DMS114 treated with DMSO at 0.1 percent for 48 hours (cell line): ENCODE results near the gene MAPKAP1.

Experiments used
- DNase-seq: peaks from one replicate; lab custom pipeline; 2025; ENCODE audit not compliant: unreplicated experiment; lab: John Stamatoyannopoulos, UW

MAPKAP1 gene

DNA sequence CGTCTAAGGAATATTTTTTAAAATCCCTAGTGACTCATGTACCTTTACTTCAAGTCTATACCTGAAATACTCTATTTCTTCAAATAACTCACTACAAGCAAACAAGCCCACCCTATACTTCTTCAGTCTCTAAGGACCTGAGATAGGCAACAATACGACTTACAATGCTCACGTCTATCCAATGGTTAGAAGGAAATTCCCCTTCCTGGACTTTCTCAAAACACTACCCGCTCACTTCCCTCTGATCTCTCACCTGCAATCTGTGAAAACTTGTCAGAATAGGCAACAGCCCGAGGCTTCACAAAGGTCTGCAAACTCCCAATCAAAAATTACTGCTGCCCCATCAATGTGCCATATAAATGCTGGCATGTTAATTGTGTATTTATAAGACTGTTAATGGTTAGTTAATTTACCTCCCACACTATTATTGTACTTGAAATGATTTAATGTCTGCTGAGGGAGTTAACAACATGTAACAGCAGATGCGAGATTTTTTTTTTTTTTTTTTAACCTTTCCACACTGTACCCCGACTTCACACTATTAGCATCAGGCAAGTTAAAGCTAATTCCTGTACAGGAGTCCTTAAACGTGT lies 27.3 kb downstream of the MAPKAP1 start:
- no peak for DNase-seq

DNA sequence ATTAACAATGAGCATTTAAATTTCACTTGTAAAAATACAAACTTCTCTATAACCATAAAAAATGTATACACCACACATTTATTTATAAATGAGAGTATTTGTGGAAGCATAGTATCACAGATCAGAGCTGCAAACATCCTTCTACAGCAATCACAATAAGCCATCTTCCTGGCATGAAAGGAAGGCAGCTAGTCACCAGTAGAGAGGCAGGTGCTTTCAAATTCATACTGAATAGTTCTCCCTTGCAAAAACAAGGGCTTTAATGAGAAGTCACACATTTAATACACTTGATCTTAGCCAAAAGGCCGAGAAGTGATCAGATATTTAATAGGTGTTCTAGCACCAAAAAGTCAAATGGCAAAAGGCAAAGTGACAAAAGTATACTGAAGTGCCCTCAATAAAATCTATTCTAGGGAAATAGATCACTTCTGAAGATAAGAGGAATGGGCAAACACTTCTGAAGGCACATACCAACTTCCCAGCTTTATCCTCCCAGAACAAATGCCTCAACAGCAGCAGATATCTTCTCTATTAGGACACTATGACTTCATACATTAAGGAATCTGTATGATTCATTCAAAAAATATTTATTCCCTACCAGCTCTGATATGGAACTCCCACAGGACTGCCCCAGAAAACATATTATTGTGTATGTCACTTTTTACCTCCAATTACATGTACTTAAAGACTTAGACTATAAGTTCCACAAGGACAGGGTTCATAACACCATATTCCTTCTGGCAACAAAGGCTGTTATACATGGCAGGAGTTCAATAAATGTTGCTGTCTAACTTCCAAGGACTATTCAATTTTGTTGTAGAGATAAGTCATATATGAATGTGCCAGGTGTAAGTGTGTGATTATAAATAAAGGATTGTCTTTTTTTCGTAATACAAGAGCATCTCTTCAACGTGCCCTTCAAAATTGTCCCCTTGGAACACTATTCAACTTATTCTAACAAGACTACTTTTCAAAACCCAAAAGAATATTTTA lies 31.7 kb downstream of the MAPKAP1 start:
- DNase-seq: no peak

DNA sequence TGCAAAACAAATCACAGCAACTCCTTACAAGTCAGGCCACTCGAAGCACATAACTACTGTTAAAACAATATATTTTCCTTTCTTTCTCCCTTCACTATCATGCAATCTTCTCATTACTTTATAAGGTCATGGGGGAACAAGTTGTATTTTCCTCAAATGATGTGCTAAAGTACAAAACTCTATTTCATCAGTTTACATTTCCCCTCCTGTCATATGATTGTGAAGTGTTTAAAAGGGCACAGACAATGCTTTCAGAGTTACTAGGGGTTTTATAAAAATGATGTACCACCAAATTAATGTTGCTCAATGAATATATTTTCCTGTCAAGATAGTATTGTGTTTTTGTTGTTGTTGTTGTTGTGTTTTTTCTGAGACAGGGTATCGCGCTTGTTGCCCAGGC lies 34.1 kb downstream of the MAPKAP1 start:
- DNase-seq: no peak

DNA sequence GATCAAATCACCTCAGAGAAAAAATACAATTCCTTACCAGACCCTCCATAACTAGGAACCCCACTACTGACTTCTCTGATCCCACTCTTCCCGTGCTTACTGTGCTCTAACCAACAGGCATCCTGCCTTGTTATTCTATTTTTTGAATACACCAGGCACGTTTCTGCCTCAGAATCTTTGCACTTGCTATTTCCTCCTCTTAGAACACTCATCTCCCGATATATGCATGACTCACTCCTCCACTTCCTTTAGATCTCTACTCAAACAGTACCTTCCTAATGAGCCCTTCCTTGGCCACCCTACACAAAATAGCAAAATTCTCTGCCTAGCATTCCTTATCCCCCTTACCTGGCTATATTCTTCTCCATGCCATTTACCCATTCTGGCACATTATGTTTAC lies 43.9 kb downstream of the MAPKAP1 start:
- no peak for DNase-seq

DNA sequence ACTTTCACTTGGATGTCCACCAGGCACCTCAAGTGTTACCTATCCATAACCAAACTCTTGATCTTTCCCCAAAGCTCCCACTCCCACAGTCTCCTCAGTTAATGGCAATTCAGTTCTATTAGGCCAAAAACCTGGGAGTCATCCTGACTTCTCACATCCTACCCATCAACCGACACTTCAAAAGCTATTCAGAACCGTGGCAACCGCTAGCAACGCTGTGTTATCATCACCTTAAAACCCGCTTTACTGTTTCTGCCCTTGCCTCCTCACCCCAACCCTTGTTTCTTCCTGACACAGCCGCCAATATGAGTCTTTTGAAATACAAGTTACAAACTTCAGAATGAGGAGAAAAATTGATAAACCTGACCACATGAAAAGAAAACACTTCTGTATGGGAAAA lies 46.5 kb downstream of the MAPKAP1 start:
- DNase-seq: no peak

DNA sequence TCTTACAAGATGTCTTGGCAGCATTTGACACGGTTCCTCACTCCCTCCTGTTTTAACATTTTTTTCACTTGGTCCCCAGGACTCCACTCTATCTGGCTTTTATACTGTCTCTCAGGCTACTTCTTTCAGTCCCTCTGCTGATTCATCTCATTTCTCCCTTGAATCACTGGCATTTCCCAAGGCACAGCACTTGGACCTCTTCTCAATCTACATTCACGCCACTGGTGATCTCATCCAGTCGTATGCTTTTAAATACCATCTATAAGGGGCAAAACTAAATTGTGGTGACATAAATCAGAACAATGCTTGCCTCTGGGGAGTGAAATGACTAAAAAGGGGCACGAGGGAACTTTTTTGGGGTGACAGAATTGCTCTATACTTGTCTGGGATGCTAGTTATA lies 47.1 kb downstream of the MAPKAP1 start:
- no peak for DNase-seq

DNA sequence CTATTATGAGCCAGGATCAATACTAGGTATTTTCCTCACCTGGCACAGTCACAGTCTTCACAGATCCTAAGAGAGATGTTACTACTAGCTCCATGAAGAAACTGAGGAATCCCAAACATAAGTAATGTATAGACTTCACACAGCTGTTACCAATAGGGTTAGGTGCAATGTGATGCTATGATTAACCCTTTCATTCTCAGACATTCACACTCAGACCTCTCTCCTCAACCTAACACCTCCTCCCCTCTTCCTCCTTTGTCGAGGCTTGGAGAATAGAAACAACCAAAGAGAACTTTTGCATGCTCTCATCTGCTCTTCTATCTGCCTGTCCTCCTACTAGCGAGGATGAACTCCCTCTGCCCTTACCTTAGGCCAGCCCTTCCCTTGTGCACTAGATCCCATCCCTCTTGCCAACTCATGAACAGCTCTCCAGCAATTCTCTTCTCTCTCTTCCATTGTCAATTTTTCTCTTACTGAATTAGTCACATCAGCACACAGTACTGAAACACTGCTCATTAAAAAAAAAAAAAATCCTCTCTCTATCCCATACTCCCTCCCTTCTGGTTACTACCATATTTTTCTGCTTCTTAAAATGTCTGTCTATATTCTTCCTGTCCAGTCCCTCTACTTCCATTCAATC lies 47.7 kb downstream of the MAPKAP1 start:
- DNase-seq: no peak

DNA sequence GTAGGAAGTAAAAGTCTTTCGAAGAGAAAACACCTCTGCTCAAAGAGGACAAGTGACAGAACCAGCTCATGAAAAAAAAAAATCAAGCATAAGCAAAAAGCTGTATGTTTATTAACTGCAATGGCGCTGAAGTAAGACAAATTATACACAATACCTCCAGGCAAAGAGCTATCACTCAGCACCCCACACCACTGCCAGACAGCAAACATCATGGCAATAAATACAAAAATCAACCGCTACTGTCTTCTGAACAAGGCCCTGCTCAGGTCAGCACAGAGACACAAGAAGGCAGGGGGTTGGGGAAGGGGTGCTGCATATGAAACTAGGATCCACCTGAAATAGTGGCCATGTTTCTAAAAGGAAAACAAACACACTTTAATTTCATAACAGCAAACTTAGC lies 50.4 kb downstream of the MAPKAP1 start:
- no peak for DNase-seq

DNA sequence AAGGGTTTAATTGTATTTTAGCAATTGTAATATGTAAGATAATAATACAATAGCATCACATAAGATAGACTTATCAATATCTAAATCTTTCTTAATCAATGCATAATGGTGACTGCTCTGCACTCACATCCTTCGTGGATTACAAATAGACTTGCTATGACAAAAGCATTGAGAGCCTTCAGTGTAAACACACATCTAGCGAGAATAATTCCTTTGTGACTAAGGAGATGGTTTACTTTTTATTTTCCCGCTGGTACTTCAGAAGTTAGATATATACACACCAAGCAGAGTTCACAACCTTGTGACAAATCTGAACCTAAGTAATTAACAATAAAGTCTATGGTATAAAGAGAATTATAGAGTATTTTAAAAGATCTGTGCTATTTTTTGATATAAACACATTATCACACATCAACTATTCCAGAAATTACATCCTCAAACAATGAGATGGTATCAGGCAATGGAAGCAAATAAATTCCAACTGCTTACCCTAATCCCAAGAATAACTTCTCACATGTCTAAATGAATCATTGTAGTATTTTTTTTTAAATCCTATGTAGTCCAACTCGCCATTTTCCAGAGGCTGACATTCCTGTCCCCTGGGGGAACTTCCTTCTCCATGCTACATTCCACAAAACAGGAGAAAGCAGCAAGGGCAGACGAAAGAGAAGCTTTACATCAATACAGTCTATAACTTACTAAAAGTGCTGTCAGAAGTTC lies 51.2 kb downstream of the MAPKAP1 start:
- no peak for DNase-seq

DNA sequence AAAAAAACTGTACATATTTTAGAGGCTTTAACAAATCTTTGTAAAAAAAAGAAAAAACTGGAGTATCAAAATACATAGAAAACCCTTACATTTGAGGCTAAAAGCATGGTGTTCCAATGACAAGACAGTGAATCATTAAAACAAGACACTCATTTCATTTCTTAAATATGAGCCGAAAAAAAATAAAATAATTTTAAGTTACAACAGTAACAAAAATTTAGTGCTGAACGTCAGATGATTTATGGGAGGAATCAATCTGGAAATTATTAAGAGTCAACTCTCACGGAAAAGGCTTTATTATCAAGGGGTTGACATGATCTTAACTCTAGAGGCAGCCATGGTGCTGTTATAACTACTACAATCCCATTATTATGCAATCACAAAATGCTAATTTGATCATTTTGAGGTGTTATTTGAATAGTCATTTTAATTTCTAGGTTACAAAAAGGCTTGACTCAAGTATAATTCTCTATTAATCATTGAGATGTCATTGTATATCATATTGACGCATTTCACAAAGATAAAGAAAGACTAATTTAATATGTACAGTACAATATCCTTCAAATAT lies 51.9 kb downstream of the MAPKAP1 start:
- no peak for DNase-seq

DNA sequence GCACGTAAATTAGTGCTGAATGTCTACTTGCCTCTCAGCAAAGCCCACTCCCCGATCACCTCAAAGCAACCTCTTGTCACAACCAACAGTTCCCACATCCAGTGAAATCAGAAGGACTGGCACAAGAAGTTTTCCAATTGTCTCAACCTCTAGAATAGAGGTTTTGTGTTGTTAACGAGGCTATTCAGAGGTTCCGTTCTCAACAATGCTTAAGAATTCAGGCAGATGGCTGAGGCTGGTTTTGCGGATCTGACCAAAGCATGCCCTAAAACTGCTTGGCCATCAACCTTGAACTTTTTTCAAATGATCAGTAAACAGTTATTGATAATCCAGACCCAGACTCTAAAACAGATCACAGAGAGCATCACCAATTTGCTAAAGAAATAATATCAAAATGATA lies 52.9 kb downstream of the MAPKAP1 start:
- no peak for DNase-seq

DNA sequence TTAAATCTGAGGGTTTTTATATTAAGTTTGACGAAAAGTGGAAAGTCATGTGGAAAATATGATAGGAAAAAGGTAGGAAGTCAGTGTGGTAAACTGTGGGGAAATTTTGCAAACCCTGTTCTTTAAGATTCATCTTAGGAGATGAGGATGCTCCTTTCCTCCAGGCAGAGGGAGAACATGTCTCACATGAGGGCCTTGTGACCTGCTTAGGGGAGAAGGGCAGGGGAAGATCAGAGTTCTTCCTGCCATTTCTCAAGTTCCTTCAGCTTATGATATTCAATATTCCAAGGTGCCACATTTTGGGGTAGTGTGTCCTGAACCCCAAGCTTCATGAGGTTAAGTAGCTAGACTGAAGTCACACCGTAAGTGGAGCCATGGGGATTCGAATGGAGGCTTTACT lies 53.7 kb downstream of the MAPKAP1 start:
- no peak for DNase-seq

DNA sequence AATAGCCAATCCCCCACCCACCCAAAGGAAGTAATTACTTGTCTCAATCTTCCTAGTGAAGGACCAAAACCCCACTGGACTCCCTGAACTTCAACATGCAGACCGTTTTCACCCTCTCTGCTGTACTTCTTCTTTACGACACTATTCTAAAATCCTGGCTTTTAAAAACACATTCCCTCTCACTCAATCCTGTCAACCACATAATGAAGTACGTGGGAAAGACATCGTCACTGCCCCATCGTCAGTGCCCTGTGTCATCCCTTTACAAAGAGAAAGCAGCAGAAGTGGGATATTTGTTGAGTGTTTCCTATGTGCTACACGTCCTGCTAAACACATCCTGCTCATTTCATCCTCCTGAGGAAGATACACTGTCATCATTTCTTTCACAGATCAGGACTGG lies 54.2 kb downstream of the MAPKAP1 start:
- DNase-seq: no peak

DNA sequence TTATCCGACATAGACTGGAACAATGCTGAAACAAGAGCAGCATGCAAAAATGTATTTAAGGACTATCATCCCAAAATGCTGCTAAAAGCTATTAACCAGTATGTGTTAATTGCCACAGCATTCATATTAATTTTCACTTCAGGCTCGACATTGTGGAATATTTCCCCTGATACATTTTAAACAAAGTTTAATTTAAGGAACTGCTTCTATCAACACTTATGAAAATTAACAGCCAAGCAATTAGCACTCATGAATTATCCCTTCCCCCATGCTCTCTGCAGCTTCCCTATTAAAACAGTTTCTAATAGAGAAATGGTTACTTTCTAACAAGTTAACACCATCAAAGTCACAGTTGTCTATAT lies 54.8 kb downstream of the MAPKAP1 start:
- no peak for DNase-seq

DNA sequence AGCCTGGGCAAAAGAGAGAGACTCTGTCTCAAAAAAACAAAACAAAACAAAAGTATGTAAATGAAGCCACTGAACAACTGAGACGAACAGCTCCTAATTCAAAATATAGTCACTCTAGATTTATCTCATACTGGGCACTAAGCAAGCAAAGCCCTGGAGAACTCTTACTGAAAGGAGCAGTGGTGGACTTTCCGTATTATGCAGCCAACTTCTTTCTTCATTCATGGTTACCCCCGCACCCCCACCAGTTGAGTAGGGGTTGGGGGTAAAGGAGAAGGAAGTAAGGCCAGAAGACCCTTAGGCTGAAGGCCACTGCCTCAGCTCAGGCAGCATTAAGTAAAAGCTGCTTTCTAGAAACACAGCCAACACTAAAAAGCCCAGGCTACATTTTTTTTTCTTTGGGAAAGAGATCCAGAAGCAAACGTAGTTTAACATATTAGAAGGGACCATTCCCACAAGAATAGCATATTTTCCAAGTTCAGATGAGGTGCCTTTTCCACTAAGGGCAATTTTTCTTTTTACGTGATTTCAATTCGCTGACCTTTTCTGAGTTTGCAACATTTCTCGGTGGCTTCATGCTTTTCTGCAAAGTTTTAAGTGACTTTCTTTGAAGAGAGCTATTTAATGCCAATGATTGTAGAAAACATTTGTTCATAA lies 55.3 kb downstream of the MAPKAP1 start:
- DNase-seq: no peak

DNA sequence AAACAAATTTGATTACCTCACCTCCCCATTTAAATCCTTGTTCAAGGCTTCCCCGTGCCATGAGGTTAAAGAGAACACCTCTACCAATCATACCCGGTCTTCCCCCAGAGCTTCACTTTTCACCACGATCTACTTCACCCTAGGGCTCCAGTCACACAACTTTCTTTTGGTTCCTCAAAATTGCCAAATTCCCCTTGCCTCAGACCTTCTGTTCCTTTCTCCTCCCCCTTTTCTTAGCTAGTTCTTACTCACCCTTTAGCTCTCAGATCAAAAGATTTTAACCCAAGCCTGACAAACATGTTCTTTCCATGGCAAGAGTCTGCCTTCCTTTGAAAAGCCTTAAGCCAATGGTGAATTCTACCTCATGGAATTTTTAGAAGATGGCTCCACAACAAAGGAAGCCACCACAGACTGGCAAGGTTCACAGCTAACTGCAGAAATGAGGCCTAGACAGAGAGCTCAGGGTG lies 56.7 kb downstream of the MAPKAP1 start:
- DNase-seq: no peak

DNA sequence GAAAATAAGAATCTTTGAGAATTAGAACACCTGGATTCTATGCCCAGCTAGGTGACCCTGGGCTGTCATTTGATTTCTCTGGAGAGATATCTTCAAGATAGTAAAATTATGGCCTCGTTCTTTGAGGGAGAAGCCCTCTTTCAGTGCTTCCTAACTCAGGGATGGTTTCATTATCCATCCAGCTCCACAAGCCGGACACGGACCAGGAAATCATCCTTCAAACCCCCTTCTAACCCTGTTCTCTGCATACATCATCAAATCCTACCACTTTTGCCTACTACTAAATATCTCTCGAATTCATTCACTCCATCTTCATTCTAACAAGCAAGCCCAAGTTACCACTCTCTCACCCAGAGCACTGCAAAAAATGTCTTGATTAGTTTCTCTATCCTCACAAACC lies 57.2 kb downstream of the MAPKAP1 start:
- DNase-seq: no peak

DNA sequence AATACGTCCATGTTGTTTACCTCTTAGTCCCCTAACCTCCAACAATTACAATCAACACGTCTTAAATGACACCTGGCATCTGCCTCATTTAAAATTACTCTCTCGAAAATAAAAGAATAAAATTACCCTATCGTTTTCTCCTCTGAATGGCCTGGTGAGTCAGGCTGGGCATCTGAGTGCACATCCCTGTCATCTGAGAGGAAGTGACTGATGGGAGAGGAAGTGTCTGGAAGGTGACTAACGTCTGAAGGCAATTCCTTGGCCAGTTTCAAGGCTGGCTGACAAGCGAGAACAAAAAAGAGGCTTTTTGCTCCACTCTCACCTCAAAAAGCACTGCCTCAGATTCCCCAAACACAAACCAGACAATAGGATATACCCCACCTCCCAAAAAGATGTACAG lies 57.7 kb downstream of the MAPKAP1 start:
- DNase-seq: no peak

DNA sequence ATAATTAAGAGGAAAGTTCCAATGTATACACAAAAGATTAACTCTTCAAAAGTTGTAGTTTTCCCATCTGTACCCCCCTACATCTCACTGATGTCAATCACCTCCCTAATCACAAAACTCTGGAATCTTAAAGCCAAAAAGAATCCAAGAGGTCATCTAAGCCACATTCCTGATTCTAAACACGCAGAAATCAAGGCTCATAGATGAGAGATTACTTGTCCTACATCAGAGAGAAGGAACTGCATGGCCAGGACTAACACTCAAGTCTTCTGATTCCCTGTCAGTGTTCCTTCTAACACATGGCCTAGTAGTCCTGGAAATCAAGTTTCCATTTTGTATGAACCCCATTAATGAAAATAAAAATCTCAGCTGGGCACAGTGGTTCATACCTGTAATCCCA lies 58.7 kb downstream of the MAPKAP1 start:
- no peak for DNase-seq

DNA sequence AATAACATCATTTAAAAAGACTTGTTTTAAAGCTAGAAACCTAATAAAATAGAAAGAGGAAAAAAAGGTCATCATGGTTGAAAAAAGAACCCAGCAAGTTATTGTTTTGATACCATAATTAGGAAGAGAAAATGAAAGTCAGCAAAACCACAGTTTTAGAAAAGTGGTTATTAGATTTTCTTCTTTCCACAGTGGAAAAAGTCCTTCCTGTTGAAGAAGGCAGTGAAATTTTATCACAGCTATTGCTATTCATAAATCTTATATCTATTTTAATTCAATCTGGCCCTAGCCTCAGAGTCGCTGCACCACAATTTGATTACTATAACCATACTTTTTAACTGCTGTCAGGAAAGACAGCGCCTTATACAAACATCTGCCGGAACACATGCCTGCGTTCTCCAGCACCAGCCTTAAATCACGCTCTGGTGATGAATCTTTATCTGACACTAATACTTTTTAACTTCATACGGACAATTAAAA lies 60.3 kb downstream of the MAPKAP1 start:
- no peak for DNase-seq
